H1 (cell line): ENCODE measurements around the gene OTOP3. TPM values are rescaled to one million over a fixed set of nuclear protein-coding genes. Genes with fewer than 3 reads are reported as not detected.

Experiments
- TBP ChIP-seq: IDR thresholded peaks from 2 replicates; pipeline ENCODE4 v1.6.1; 2011; ENCODE audit warnings: low read depth, low read length, improper control_type of control experiment
- polyA plus RNA-seq, 7 experiments: library from polyadenylated mRNA; depleted of rRNA in 3 of 7; stranded (reverse) in 5 of 7; unstranded in 2 of 7; fragments of >200 nt in 5 of 7; fragments of 200-250 nt in 2 of 7; gene quantifications; 1 replicate in 5 of 7; 2 replicates in 1 of 7; 4 replicates in 1 of 7; pipeline versions ENCODE4 v1.2.1 to v1.2.3, GENCODE V29; 2011 to 2013; ENCODE audit warnings: missing spikeins in 2 of 7, mixed read lengths in 2 of 7
- total RNA-seq: library from RNA; stranded (reverse); fragmentation: NEBNext Ultra II Directional; extraction: Animal tissue kit (Norgen Biotek cat#: 25700); gene quantifications from 2 replicates; pipeline ENCODE4 v1.2.1, GENCODE V29; 2021
- TF ChIP-seq, protein P1 (sequence below): fragments of 300-600 bp; sonication (generic); IDR thresholded peaks from 2 replicates; pipeline ENCODE4 v1.7.1; 2012; ENCODE audit warnings: low read length, moderate library complexity, mild to moderate bottlenecking, inconsistent platforms; ENCODE audit not compliant: insufficient replicate concordance

Gene OTOP3
- total and polyA plus RNA-seq, 2 of the 8 experiments (the other 6 are each of a cell fraction or from before 2014, with no cell fraction given) = 0.05 TPM; not detected in 1

DNA sequence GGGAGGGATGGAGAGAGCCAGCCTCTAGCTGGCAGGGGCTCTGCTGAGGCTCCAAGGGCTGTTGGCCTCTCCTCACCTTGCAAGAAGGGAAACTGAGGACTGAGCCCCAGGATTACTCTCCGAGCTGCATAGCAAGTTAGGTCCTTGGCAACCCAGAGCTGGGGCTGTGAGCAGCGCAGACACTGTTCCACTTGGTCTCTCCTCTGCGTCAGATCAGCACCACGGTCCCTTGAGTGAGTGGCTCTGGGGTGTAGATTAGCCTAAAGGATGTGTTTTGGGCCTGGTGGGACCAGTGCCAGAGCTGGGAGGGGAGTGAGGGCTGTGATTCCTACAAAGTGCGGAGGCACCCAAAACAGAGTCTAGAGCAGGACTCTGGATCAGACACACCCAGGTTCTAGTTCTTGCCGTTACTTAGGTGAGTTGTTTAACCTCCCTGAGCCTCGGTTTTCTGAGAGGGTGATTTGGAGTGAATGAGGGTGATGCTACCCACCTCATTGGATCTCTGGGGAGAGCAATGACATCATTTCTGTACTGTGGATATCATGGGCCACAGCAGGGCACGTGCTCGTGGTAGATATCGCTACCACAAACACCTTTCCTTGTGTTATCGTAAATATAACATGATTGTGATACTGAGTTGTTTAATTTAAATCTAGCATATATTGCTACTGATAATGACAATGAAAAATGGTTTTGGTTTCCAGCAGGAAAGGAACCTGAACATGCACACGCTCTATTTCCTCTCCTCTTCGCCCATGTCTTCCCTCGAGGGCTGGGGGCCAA is 34.2 kb upstream of the OTOP3 start (continued):
- TF ChIP-seq, protein P1, sequence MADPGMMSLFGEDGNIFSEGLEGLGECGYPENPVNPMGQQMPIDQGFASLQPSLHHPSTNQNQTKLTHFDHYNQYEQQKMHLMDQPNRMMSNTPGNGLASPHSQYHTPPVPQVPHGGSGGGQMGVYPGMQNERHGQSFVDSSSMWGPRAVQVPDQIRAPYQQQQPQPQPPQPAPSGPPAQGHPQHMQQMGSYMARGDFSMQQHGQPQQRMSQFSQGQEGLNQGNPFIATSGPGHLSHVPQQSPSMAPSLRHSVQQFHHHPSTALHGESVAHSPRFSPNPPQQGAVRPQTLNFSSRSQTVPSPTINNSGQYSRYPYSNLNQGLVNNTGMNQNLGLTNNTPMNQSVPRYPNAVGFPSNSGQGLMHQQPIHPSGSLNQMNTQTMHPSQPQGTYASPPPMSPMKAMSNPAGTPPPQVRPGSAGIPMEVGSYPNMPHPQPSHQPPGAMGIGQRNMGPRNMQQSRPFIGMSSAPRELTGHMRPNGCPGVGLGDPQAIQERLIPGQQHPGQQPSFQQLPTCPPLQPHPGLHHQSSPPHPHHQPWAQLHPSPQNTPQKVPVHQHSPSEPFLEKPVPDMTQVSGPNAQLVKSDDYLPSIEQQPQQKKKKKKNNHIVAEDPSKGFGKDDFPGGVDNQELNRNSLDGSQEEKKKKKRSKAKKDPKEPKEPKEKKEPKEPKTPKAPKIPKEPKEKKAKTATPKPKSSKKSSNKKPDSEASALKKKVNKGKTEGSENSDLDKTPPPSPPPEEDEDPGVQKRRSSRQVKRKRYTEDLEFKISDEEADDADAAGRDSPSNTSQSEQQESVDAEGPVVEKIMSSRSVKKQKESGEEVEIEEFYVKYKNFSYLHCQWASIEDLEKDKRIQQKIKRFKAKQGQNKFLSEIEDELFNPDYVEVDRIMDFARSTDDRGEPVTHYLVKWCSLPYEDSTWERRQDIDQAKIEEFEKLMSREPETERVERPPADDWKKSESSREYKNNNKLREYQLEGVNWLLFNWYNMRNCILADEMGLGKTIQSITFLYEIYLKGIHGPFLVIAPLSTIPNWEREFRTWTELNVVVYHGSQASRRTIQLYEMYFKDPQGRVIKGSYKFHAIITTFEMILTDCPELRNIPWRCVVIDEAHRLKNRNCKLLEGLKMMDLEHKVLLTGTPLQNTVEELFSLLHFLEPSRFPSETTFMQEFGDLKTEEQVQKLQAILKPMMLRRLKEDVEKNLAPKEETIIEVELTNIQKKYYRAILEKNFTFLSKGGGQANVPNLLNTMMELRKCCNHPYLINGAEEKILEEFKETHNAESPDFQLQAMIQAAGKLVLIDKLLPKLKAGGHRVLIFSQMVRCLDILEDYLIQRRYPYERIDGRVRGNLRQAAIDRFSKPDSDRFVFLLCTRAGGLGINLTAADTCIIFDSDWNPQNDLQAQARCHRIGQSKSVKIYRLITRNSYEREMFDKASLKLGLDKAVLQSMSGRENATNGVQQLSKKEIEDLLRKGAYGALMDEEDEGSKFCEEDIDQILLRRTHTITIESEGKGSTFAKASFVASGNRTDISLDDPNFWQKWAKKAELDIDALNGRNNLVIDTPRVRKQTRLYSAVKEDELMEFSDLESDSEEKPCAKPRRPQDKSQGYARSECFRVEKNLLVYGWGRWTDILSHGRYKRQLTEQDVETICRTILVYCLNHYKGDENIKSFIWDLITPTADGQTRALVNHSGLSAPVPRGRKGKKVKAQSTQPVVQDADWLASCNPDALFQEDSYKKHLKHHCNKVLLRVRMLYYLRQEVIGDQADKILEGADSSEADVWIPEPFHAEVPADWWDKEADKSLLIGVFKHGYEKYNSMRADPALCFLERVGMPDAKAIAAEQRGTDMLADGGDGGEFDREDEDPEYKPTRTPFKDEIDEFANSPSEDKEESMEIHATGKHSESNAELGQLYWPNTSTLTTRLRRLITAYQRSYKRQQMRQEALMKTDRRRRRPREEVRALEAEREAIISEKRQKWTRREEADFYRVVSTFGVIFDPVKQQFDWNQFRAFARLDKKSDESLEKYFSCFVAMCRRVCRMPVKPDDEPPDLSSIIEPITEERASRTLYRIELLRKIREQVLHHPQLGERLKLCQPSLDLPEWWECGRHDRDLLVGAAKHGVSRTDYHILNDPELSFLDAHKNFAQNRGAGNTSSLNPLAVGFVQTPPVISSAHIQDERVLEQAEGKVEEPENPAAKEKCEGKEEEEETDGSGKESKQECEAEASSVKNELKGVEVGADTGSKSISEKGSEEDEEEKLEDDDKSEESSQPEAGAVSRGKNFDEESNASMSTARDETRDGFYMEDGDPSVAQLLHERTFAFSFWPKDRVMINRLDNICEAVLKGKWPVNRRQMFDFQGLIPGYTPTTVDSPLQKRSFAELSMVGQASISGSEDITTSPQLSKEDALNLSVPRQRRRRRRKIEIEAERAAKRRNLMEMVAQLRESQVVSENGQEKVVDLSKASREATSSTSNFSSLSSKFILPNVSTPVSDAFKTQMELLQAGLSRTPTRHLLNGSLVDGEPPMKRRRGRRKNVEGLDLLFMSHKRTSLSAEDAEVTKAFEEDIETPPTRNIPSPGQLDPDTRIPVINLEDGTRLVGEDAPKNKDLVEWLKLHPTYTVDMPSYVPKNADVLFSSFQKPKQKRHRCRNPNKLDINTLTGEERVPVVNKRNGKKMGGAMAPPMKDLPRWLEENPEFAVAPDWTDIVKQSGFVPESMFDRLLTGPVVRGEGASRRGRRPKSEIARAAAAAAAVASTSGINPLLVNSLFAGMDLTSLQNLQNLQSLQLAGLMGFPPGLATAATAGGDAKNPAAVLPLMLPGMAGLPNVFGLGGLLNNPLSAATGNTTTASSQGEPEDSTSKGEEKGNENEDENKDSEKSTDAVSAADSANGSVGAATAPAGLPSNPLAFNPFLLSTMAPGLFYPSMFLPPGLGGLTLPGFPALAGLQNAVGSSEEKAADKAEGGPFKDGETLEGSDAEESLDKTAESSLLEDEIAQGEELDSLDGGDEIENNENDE = no peak
- TF ChIP-seq TBP = no peak
